ENCODE measurements around the gene C4orf17.

- no peak for TF ChIP-seq CTCF (IDR thresholded peaks at IDR 0.05)
- no peak for TF ChIP-seq EZH2 (IDR thresholded peaks at IDR 0.05)
- no peak for TF ChIP-seq EZH2phosphoT487 (IDR thresholded peaks at IDR 0.05)
Measured at GRCh38 chr4:99518601-99519295, 7.9 kb downstream of the C4orf17 start.

All from neural progenitor cell (in vitro differentiated cells).